T-helper 1 cell treated with Interleukin-12 subunit alpha and Interleukin-12 subunit beta and Interleukin-4 antibody, amounts not matched to agents 30 μg/mL and 1 μg/mL, for 36 hours (primary cell): ENCODE results near the gene SOCS1.

Source experiments
- H3K27ac Mint-ChIP-seq: one replicate; pipeline ENCODE4 v1.8.0; 2021; ENCODE audit warnings: mild to moderate bottlenecking, mixed read lengths
- H3K27me3 Mint-ChIP-seq: one replicate; pipeline ENCODE4 v1.8.0; 2021; ENCODE audit warnings: low read depth, mixed read lengths
- H3K36me3 Mint-ChIP-seq: one replicate; pipeline ENCODE4 v1.8.0; 2021; ENCODE audit warnings: low read depth, mixed read lengths
- H3K4me1 Mint-ChIP-seq: one replicate; pipeline ENCODE4 v1.8.0; 2021; ENCODE audit warnings: low read depth, mixed read lengths
- H3K4me3 Mint-ChIP-seq: one replicate; pipeline ENCODE4 v1.8.0; 2021; ENCODE audit warnings: mild to moderate bottlenecking, moderate library complexity, mixed read lengths
- H3K9me3 Mint-ChIP-seq: one replicate; pipeline ENCODE4 v1.8.0; 2021; ENCODE audit warnings: mixed read lengths

SOCS1 gene

DNA sequence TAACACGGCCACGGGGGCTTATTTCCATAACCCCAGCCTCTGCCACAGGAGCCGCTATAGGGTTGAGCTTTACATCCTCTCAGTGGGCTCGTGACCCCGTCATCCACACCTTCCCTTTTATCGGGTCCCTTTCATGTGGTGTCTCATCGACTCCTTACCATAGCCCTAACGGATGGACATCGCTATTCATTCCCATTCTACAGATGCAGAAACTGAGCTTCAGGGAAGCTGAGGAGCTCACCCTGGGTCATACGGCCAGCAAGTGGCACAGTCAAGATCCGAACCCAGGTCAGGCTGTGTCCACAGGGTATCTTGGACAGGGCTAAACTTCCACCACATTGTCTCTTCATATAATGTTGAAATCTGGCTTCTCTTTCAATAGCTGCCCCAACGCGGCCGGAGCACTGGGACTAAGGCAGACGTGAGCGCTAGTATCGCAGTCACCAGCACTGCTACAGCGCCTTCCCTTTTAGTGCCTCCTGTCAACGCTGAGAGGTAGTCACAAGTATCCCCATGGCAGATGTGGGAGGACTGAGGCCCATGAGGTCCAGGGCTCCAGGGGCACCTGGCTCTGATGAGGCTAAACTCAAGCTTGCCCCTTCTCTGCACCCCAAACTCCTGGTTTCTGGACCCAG is 50.8 kb downstream of the SOCS1 start:
- H3K9me3 Mint-ChIP-seq = peaks cover 9% of the 10 kb centered on the region
- H3K27me3 Mint-ChIP-seq = no peaks in the 10 kb centered on the region
- H3K27ac Mint-ChIP-seq = peak overlapping the region; percentile 29
- peaks cover 9% of the 10 kb centered on the region for H3K36me3 Mint-ChIP-seq
- H3K4me3 Mint-ChIP-seq = no peak overlapping the region
- peaks cover 44% of the 10 kb centered on the region for H3K4me1 Mint-ChIP-seq

DNA sequence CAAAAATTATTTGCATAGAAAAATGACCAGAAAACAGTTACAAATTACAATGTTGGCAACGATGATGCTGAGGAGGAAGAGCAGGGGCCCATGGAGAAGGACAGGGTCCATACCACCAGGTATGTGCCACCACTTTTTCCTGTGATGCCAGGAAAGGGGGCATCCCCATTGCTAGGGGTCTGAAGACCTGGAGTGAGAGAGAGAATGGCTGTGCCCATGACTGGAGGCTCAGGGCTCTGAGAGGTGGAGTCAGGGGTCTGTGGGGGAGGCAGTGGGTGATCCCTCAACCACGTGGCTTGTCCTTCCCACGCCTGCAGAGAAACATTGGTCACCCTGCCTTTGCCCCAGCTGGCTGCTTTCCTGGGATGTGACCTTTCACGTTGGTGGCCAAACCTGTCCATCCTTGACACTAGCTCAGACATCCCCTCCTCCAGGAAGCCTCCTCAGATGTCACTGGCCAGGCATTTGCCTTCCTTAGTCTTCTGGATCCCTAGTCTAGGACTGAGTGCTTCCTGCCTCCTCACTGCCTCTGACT is 51.4 kb downstream of the SOCS1 start:
- Mint-ChIP-seq H3K4me1 (peaks cover 44% of the 10 kb centered on the region), H3K9me3 (peaks cover 9% of the 10 kb centered on the region), H3K36me3 (peaks cover 9% of the 10 kb centered on the region), H3K4me3 (no peak overlapping the region), H3K27me3 (no peaks in the 10 kb centered on the region), H3K27ac (peak overlapping the region; percentile 29)
